ENCODE measurements around the gene CCL1. TPM values are rescaled to one million over a fixed set of nuclear protein-coding genes. Genes with fewer than 3 reads are reported as not detected.

The CCL1 gene
- total and polyA plus RNA-seq, 2 of the 4 experiments (the other 2 are of a cell fraction) = not detected

- peaks cover 8% of the 10 kb centered on the region for H3K4me1 ChIP-seq (ENCODE audit: control insufficient read depth, insufficient read depth, low read length)
- no peak overlapping the region for H3K56ac ChIP-seq (ENCODE audit: extremely low read depth, insufficient read depth, low read length)
- no peak overlapping the region for H2BK20ac ChIP-seq (ENCODE audit: low read depth, low read length)
- H2AK5ac ChIP-seq (ENCODE audit: low read depth, low read length) = no peak overlapping the region
- DNase-seq (peak; percentile 46), ATAC-seq (ENCODE audit: low read depth) (peak; percentile 60)
- no peak overlapping the region for H3K9ac ChIP-seq (ENCODE audit: low read depth, low read length)
- in situ Hi-C loops (cut with MboI; ENCODE audit: low sequenced_read_pairs) (no loop called here), dilution Hi-C loops (cut with HindIII; ENCODE audit: low sequenced_read_pairs, unreplicated experiment) (no loop called here), intact Hi-C loops (cut with micrococcal nuclease) (no loop called here)
- no peaks in the 10 kb centered on the region for H3K36me3 ChIP-seq (ENCODE audit: control insufficient read depth, insufficient read depth, low read length)
- peak overlapping the region; percentile 27; the same call in 1 of the 2 replicates for H3K4me2 ChIP-seq (ENCODE audit: low read depth, low read length)
- no peak overlapping the region for H2BK15ac ChIP-seq (ENCODE audit: low read depth, low read length)
- peak overlapping the region; percentile 64 for H2AFZ ChIP-seq (replicated peaks; ENCODE audit: low read length, poor library complexity)
- no peaks in the 10 kb centered on the region; the same call in 1 of the 2 replicates for H4K20me1 ChIP-seq (ENCODE audit: insufficient read depth, low read length)
- ChIA-PET POLR2A (ENCODE audit: unreplicated experiment) (no interaction called here), CTCF (interaction anchor here (1.7 kb wide), 1 partner anchor 25 kb away, joined by 4 read pairs; no protein-coding TSS in a partner anchor)
- peaks cover 6% of the 10 kb centered on the region; the same call in 1 of the 2 replicates for H3K27me3 ChIP-seq (ENCODE audit: control insufficient read depth, insufficient read depth, low read length)
- no peak overlapping the region for H3K4me3 ChIP-seq (ENCODE audit: insufficient read depth, low read depth, low read length)
- H4K91ac ChIP-seq (ENCODE audit: insufficient read depth, low read depth, low read length) = no peak overlapping the region
- BruUV-seq (replicated peaks) = no TSS peak
- H4K8ac ChIP-seq (ENCODE audit: low read depth in 2 of 2, low read length in 2 of 2) = no peak overlapping the region
- H4K5ac ChIP-seq (ENCODE audit: low read depth, low read length) = no peak overlapping the region
- H3K4ac ChIP-seq (ENCODE audit: low read depth, low read length) = no peak overlapping the region
- TF ChIP-seq FOS (IDR thresholded peaks at IDR 0.05; ENCODE audit: low read depth, low read length) (no peak), CHD1 (IDR thresholded peaks at IDR 0.05; ENCODE audit: low read depth, low read length) (no peak), RAD21 (IDR thresholded peaks at IDR 0.05; ENCODE audit: low read length) (no peak), RCOR1 (IDR thresholded peaks at IDR 0.05; ENCODE audit: insufficient replicate concordance, low read length) (no peak), MXI1 (IDR thresholded peaks at IDR 0.05; ENCODE audit: borderline replicate concordance, low read depth, low read length) (no peak)
- TF ChIP-seq, protein P1, sequence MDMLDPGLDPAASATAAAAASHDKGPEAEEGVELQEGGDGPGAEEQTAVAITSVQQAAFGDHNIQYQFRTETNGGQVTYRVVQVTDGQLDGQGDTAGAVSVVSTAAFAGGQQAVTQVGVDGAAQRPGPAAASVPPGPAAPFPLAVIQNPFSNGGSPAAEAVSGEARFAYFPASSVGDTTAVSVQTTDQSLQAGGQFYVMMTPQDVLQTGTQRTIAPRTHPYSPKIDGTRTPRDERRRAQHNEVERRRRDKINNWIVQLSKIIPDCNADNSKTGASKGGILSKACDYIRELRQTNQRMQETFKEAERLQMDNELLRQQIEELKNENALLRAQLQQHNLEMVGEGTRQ (IDR thresholded peaks at IDR 0.05; ENCODE audit: low read depth, low read length) = no peak
- H3K79me1 ChIP-seq (ENCODE audit: low read depth in 1 of 2, low read length in 2 of 2) = no peaks in the 10 kb centered on the region
- no peak overlapping the region for H3K23ac ChIP-seq (ENCODE audit: low read depth, low read length)
- WGBS, 2 experiments (ENCODE audit: extremely low coverage in 2 of 2, insufficient read length in 1 of 2) = 0% methylated on average over 1 of the region's 5 CpGs; no CpG with 5 or more reads in 1 of the 2 experiments
- no peak overlapping the region for H2AK9ac ChIP-seq (replicated peaks; ENCODE audit: low read depth, low read length, poor library complexity)
- H3K9me1 ChIP-seq (ENCODE audit: insufficient read depth, low read length) = no peaks in the 10 kb centered on the region; the same call in 1 of the 2 replicates
- H3K18ac ChIP-seq (ENCODE audit: low read depth, low read length) = no peak overlapping the region
- no peaks in the 10 kb centered on the region for H3K9me3 ChIP-seq (ENCODE audit: control insufficient read depth, insufficient read depth, low read length)
- no peak overlapping the region for H2BK5ac ChIP-seq (ENCODE audit: low read depth, low read length, poor library complexity, severe bottlenecking)
- H3K27ac ChIP-seq (ENCODE audit: insufficient read depth, low read length) = no peak overlapping the region
- no peak overlapping the region for H3K14ac ChIP-seq (replicated peaks; ENCODE audit: low read depth, low read length)
- H2BK120ac ChIP-seq (ENCODE audit: low read depth, low read length) = no peak overlapping the region
Observed at GRCh38 chr17:34386697-34387550, 23.9 kb upstream of the CCL1 start.

Measured in IMR-90 (cell line).